A549 (cell line): ENCODE results near the gene KANTR. TPM values are rescaled to one million over a fixed set of nuclear protein-coding genes. Genes with fewer than 3 reads are reported as not detected.

Source experiments
- ATAC-seq, 2 experiments: fragments of 200-7000 bp in 1 of 2; fragments of >200 bp in 1 of 2; cut with Nextera tagmentation in 1 of 2; cut with Tn5 transposase in 1 of 2; 3 replicates each; pipeline versions ENCODE4 v1.8.0 to v1.9.1; 2018 to 2020; ENCODE audit warnings: mild to moderate bottlenecking in 1 of 2, moderate library complexity in 1 of 2
- CTCF ChIA-PET: fragments of 300-600 bp; sonication (Branson Sonifier 250); formaldehyde crosslinking; extraction: SDS; loops from one replicate; lab custom pipeline; 2021; ENCODE audit warnings: antibody characterized with exemption, inconsistent platforms; lab: Yijun Ruan, JAX
- POLR2A ChIA-PET: fragments of 350-600 bp; formaldehyde crosslinking; extraction: SDS; loops from one replicate; lab custom pipeline; 2021; ENCODE audit warnings: antibody characterized with exemption, inconsistent platforms; lab: Yijun Ruan, JAX
- DNase-seq, 2 experiments: peaks; one replicate each; pipeline versions ENCODE4 v3.0.0 to v3.0.0-alpha.2; 2011 to 2016; ENCODE audit warnings: low read depth in 1 of 2, low spot score in 1 of 2
- FAIRE-seq: peaks from 2 replicates; lab custom pipeline; 2011; peaks lifted over from hg19 to GRCh38; lab: Jason Lieb, UNC
- H3K27ac ChIP-seq, 2 experiments: fragments of >200 bp; sonication (Bioruptor Twin); formaldehyde crosslinking; 3 replicates each; pipeline ENCODE4 v1.5.1; 2016 to 2017
- H3K4me1 ChIP-seq: fragments of >200 bp; sonication (Bioruptor Twin); formaldehyde crosslinking; 3 replicates; pipeline ENCODE4 v1.6.1; 2016
- H3K4me2 ChIP-seq: fragments of >200 bp; sonication (Bioruptor Twin); formaldehyde crosslinking; 3 replicates; pipeline ENCODE4 v1.6.1; 2016
- H3K4me3 ChIP-seq: fragments of >200 bp; sonication (Bioruptor Twin); formaldehyde crosslinking; 3 replicates; pipeline ENCODE4 v1.5.1; 2016
- H3K9me3 ChIP-seq: fragments of >200 bp; sonication (Bioruptor Twin); formaldehyde crosslinking; 3 replicates; pipeline ENCODE4 v1.6.1; 2016
- CBX8 ChIP-seq: fragments of 200-600 bp; sonication (generic); IDR thresholded peaks from 2 replicates; pipeline ENCODE4 v1.6.1; 2016
- CEBPB ChIP-seq, 2 experiments: fragments of >200 bp in 1 of 2; sonication (Bioruptor Twin) in 1 of 2; formaldehyde crosslinking in 1 of 2; IDR thresholded peaks; 2 replicates each; pipeline ENCODE4 v1.6.1; 2012 to 2016
- CHD2 ChIP-seq: fragments of 150-350 bp; IDR thresholded peaks from 2 replicates; pipeline ENCODE4 v1.6.1; 2014; ENCODE audit warnings: low read length; ENCODE audit not compliant: partially characterized antibody
- CHD4 ChIP-seq: fragments of 200-600 bp; sonication (generic); IDR thresholded peaks from 2 replicates; pipeline ENCODE4 v1.6.1; 2016; ENCODE audit warnings: antibody characterized with exemption, mild to moderate bottlenecking, borderline replicate concordance
- EP300 ChIP-seq, 2 experiments: fragments of >200 bp; sonication (Bioruptor Twin); formaldehyde crosslinking; IDR thresholded peaks; 2 replicates in 1 of 2; 3 replicates in 1 of 2; pipeline ENCODE4 v1.6.1; 2016 to 2017
- FOSB ChIP-seq: fragments of 250-450 bp; sonication (Bioruptor Pico); IDR thresholded peaks from 2 replicates; pipeline ENCODE4 v1.5.0; 2020; ENCODE audit warnings: mild to moderate bottlenecking, moderate library complexity
- FOXS1 ChIP-seq: fragments of 250-450 bp; sonication (Bioruptor Pico); IDR thresholded peaks from 2 replicates; pipeline ENCODE4 v1.5.0; 2020; ENCODE audit warnings: mild to moderate bottlenecking, moderate library complexity
- GATA3 ChIP-seq: IDR thresholded peaks from 2 replicates; pipeline ENCODE4 v1.6.1; 2012; ENCODE audit warnings: borderline replicate concordance
- HDAC2 ChIP-seq: fragments of 200-600 bp; sonication (generic); IDR thresholded peaks from 2 replicates; pipeline ENCODE4 v1.6.1; 2016
- HOXA7 ChIP-seq: fragments of 250-450 bp; sonication (Bioruptor Pico); IDR thresholded peaks from 2 replicates; pipeline ENCODE4 v1.5.0; 2020; ENCODE audit warnings: mild to moderate bottlenecking, moderate library complexity
- KDM1A ChIP-seq: fragments of 200-600 bp; sonication (generic); IDR thresholded peaks from 2 replicates; pipeline ENCODE4 v1.6.1; 2016; ENCODE audit warnings: low read depth, mild to moderate bottlenecking
- KDM5A ChIP-seq: fragments of 200-600 bp; sonication (generic); IDR thresholded peaks from 2 replicates; pipeline ENCODE4 v1.6.1; 2016; ENCODE audit warnings: antibody characterized with exemption, mild to moderate bottlenecking
- MAFK ChIP-seq: fragments of 450-650 bp; IDR thresholded peaks from 2 replicates; pipeline ENCODE4 v1.6.1; 2014; ENCODE audit not compliant: partially characterized antibody
- MYC ChIP-seq: IDR thresholded peaks from 2 replicates; pipeline ENCODE4 v1.6.1; 2012; ENCODE audit warnings: mild to moderate bottlenecking, inconsistent platforms, low read length, improper control_type of control experiment, borderline replicate concordance
- PHF8 ChIP-seq: fragments of 200-600 bp; sonication (generic); IDR thresholded peaks from 2 replicates; pipeline ENCODE4 v1.6.1; 2016; ENCODE audit warnings: low read depth, mild to moderate bottlenecking, antibody characterized with exemption, moderate library complexity, borderline replicate concordance
- POLR2A ChIP-seq: IDR thresholded peaks from 2 replicates; pipeline ENCODE4 v1.6.1; 2012; ENCODE audit warnings: mild to moderate bottlenecking, low read length
- POLR2AphosphoS2 ChIP-seq: conservative IDR thresholded peaks from 2 replicates; pipeline ENCODE4 v1.6.1; 2012; ENCODE audit warnings: low read length, improper control_type of control experiment, inconsistent platforms
- RAD21 ChIP-seq, 2 experiments: fragments of >200 bp in 1 of 2; sonication (Bioruptor Twin) in 1 of 2; formaldehyde crosslinking in 1 of 2; IDR thresholded peaks in 1 of 2; conservative IDR thresholded peaks in 1 of 2; 2 replicates in 1 of 2; 3 replicates in 1 of 2; pipeline ENCODE4 v1.6.1; 2012 to 2018; ENCODE audit warnings: inconsistent platforms in 1 of 2
- RFX5 ChIP-seq: fragments of 450-650 bp; IDR thresholded peaks from 2 replicates; pipeline ENCODE4 v1.7.1; 2014; ENCODE audit warnings: antibody characterized with exemption, mild to moderate bottlenecking, moderate library complexity
- SMC3 ChIP-seq: fragments of >200 bp; sonication (Bioruptor Twin); formaldehyde crosslinking; IDR thresholded peaks from 3 replicates; pipeline ENCODE4 v1.6.1; 2018; ENCODE audit warnings: inconsistent platforms
- SREBF2 ChIP-seq: fragments of 450-650 bp; IDR thresholded peaks from 2 replicates; pipeline ENCODE4 v1.6.1; 2014; ENCODE audit warnings: mild to moderate bottlenecking, moderate library complexity
- ZSCAN20 ChIP-seq: fragments of 250-450 bp; sonication (Bioruptor Pico); IDR thresholded peaks from 2 replicates; pipeline ENCODE4 v1.8.0; 2022; ENCODE audit warnings: mild to moderate bottlenecking, moderate library complexity
- WGBS: methylation state at CpG from one replicate; pipeline ENCODE4 v1.1.6; 2017; ENCODE audit errors: missing lambda C conversion rate; 5-methylcytosine and 5-hydroxymethylcytosine counted together
- polyA plus RNA-seq, 4 experiments: library from polyadenylated mRNA; depleted of rRNA in 3 of 4; stranded (reverse); fragments of >200 nt; fragmentation: RNase III in 1 of 4; extraction: RNeasy Plus Mini Kit Qiagen cat#74134 plus additional on column Dnase treatment in 1 of 4; gene quantifications; 2 replicates in 3 of 4; 3 replicates in 1 of 4; pipeline ENCODE4 v1.2.3, GENCODE V29; 2011 to 2017
- TF ChIP-seq, protein P1 (sequence below): fragments of >200 bp; sonication (Bioruptor Twin); formaldehyde crosslinking; IDR thresholded peaks from 2 replicates; pipeline ENCODE4 v1.6.1; 2016
- TF ChIP-seq, protein P2 (sequence below): fragments of 250-450 bp; sonication (Bioruptor Pico); IDR thresholded peaks from 2 replicates; pipeline ENCODE4 v1.5.0; 2021; ENCODE audit warnings: mild to moderate bottlenecking, moderate library complexity, borderline replicate concordance
- TF ChIP-seq, protein P3 (sequence below): fragments of >200 bp; sonication (Bioruptor Twin); formaldehyde crosslinking; IDR thresholded peaks from 3 replicates; pipeline ENCODE4 v1.6.1; 2016
- TF ChIP-seq, protein P4 (sequence below): fragments of >200 bp; sonication (Bioruptor Twin); formaldehyde crosslinking; IDR thresholded peaks from 3 replicates; pipeline ENCODE4 v1.5.1; 2016
- TF ChIP-seq, protein P5 (sequence below): IDR thresholded peaks from 2 replicates; pipeline ENCODE4 v1.6.1; 2012
- TF ChIP-seq, protein P6 (sequence below): fragments of 250-450 bp; sonication (Bioruptor Pico); IDR thresholded peaks from 2 replicates; pipeline ENCODE4 v1.5.0; 2020; ENCODE audit warnings: low read depth, mild to moderate bottlenecking, moderate library complexity

Gene KANTR
- polyA plus RNA-seq, 2 of the 4 experiments (the other 2 are of a cell fraction), result 3.3 to 5.7 TPM

DNA sequence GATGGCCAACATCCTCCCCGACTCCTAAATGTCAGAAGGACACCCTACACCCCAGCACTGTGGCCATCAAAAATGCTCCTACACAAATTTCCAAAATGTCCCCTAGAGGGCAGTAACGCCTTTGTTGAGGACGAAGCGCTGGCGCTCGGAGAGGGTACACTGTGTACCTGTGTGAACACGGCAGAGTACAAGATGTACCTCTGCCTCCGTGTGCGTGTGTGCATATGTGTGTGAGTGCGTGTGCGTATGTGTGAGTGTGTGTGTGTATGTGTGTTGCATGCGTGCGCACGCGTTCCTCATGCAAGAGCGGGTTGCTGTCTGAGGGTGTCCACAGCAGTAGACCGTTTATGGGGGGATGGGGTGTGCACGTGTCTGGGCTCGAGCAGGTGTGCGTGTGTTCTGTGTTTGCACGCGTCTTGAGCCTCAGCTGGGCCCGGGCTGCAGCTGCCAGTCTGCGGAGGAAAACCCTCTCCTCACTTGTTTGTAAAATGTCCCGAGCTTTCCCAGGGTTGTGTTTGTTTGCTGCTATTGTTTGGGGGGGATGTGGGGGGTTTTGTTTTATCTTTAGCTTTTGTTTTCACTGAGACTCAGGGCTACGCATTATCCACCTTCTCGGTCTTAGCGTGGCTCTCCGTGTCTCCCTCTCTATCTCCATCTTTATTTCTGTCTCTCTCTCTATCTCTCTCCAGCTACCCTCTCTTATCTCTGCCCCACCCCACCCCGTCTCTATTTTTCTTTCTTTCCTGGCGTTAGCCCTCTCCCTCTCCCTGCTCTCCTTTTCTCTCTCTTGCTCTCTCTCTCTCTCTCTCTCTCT lies 22.1 kb upstream of the KANTR start:
- DNase-seq, result peak; percentile 56 to 76
- WGBS, result 2% methylated on average over 27 of the region's 31 CpGs

DNA sequence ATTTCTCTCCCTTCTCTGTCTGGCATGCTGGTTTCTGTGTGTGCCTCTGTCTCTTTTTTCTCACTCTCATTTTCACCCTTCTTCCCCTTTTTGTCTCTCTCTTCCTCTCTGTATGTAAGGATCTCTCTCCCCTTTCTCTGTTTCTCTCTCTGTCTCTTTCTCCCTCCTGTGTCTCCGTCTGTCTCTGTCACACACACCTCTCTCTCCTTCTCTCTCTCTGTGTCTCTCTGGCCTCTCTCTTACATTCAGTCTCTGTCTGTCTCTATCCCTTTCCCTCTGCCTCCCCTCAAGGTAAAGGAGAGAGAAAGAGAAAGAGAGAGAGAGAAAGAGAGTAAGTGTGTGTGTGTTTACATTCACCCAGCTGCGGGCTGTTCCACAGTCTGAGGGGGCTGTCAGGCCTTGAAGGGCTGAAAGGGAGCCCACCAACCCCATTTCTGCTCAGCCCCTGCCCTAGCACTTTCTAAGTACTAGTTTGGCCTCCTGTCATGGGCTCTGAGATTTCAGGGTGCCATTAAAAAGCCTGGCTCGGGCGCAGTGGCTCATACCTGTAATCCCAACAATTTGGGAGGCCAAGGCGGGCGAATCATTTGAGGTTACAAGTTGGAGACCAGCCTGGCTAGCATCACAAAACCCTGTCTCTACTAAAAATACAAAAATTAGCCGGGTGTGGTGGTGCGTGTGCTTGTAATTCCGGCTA lies 21.4 kb upstream of the KANTR start:
- DNase-seq, result no peak
- peak overlapping the region; percentile 77 for H3K4me2 ChIP-seq
- TF ChIP-seq, protein P1, sequence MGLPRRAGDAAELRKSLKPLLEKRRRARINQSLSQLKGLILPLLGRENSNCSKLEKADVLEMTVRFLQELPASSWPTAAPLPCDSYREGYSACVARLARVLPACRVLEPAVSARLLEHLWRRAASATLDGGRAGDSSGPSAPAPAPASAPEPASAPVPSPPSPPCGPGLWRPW, result no peak
- TF ChIP-seq RFX5 (no peak), POLR2A (no peak), HDAC2 (no peak), MYC (no peak), HOXA7 (CRISPR knock-in tag) (no peak), CHD4 (no peak), FOXS1 (no peak), ZSCAN20 (CRISPR knock-in tag) (no peak), KDM5A (no peak), FOSB (CRISPR knock-in tag) (no peak), CEBPB (IDR thresholded peaks at IDR 0.05) (no peak), MAFK (no peak), GATA3 (no peak), POLR2AphosphoS2 (no peak)
- TF ChIP-seq, protein P2, sequence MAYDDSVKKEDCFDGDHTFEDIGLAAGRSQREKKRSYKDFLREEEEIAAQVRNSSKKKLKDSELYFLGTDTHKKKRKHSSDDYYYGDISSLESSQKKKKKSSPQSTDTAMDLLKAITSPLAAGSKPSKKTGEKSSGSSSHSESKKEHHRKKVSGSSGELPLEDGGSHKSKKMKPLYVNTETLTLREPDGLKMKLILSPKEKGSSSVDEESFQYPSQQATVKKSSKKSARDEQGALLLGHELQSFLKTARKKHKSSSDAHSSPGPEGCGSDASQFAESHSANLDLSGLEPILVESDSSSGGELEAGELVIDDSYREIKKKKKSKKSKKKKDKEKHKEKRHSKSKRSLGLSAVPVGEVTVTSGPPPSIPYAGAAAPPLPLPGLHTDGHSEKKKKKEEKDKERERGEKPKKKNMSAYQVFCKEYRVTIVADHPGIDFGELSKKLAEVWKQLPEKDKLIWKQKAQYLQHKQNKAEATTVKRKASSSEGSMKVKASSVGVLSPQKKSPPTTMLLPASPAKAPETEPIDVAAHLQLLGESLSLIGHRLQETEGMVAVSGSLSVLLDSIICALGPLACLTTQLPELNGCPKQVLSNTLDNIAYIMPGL (CRISPR knock-in tag), result no peak
- TF ChIP-seq, protein P3, sequence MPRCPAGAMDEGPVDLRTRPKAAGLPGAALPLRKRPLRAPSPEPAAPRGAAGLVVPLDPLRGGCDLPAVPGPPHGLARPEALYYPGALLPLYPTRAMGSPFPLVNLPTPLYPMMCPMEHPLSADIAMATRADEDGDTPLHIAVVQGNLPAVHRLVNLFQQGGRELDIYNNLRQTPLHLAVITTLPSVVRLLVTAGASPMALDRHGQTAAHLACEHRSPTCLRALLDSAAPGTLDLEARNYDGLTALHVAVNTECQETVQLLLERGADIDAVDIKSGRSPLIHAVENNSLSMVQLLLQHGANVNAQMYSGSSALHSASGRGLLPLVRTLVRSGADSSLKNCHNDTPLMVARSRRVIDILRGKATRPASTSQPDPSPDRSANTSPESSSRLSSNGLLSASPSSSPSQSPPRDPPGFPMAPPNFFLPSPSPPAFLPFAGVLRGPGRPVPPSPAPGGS, result no peak
- H3K9me3 ChIP-seq, result no peaks in the 10 kb centered on the region
- peak overlapping the region; percentile 55 for H3K4me3 ChIP-seq
- H3K4me1 ChIP-seq, result peaks cover 15% of the 10 kb centered on the region; the same call in 2 of the 3 replicates
- peak overlapping the region; percentile 65 to 74; a peak in 5 of 6 replicates for H3K27ac ChIP-seq
- ATAC-seq, result peak; percentile 44 to 57; a peak in 5 of 6 replicates
- POLR2A ChIA-PET, result interaction anchor here (2.9 kb wide), 1 partner anchor 9 kb away, joined by 30 read pairs; the partner anchor contains the start of gene TSPYL2
- CTCF ChIA-PET, result interaction anchor here (0.6 to 4.2 kb wide), 11 partner anchors 10 to 277 kb away, joined by 3 to 28 read pairs (median 4); no protein-coding TSS in a partner anchor
- WGBS, result 58% methylated on average over 9 of the region's 9 CpGs
- FAIRE-seq, result no peak

More for the DNA sequence above, 22.1 kb upstream of the KANTR start:
- Histone ChIP-seq H3K27ac (peak overlapping the region; percentile 65 to 74; a peak in 5 of 6 replicates), H3K4me1 (peaks cover 15% of the 10 kb centered on the region; the same call in 2 of the 3 replicates), H3K4me3 (peak overlapping the region; percentile 55)
- POLR2A ChIA-PET, result interaction anchor here (2.9 kb wide), 1 partner anchor 10 kb away, joined by 30 read pairs; the partner anchor contains the start of gene TSPYL2
- TF ChIP-seq EP300 (IDR thresholded peaks at IDR 0.05) (no peak), RAD21 (conservative IDR thresholded peaks at IDR 0.05 in 1 of 2, IDR thresholded peaks at IDR 0.05 in 1 of 2) (peak; percentile 78 to 80), CBX8 (no peak), KDM5A (no peak), SREBF2 (no peak), CHD2 (no peak), KDM1A (no peak), ZSCAN20 (CRISPR knock-in tag) (no peak), PHF8 (no peak), SMC3 (peak; percentile 50; the same call in 2 of the 3 replicates), MYC (no peak)
- TF ChIP-seq, protein P4, sequence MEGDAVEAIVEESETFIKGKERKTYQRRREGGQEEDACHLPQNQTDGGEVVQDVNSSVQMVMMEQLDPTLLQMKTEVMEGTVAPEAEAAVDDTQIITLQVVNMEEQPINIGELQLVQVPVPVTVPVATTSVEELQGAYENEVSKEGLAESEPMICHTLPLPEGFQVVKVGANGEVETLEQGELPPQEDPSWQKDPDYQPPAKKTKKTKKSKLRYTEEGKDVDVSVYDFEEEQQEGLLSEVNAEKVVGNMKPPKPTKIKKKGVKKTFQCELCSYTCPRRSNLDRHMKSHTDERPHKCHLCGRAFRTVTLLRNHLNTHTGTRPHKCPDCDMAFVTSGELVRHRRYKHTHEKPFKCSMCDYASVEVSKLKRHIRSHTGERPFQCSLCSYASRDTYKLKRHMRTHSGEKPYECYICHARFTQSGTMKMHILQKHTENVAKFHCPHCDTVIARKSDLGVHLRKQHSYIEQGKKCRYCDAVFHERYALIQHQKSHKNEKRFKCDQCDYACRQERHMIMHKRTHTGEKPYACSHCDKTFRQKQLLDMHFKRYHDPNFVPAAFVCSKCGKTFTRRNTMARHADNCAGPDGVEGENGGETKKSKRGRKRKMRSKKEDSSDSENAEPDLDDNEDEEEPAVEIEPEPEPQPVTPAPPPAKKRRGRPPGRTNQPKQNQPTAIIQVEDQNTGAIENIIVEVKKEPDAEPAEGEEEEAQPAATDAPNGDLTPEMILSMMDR, result peak; percentile 78
- TF ChIP-seq, protein P5, sequence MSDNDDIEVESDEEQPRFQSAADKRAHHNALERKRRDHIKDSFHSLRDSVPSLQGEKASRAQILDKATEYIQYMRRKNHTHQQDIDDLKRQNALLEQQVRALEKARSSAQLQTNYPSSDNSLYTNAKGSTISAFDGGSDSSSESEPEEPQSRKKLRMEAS, result peak; percentile 90
- TF ChIP-seq, protein P1, result no peak
- TF ChIP-seq, protein P6, sequence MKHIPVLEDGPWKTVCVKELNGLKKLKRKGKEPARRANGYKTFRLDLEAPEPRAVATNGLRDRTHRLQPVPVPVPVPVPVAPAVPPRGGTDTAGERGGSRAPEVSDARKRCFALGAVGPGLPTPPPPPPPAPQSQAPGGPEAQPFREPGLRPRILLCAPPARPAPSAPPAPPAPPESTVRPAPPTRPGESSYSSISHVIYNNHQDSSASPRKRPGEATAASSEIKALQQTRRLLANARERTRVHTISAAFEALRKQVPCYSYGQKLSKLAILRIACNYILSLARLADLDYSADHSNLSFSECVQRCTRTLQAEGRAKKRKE (CRISPR knock-in tag), result no peak
- TF ChIP-seq, all 56 proteins: peak for 4
- CTCF ChIA-PET, result interaction anchor here (0.6 to 4.2 kb wide), 12 partner anchors 9 to 278 kb away, joined by 3 to 28 read pairs (median 4); partner anchors contain the start of gene TSPYL2
- FAIRE-seq, result peak; percentile 99
- ATAC-seq, result peak; percentile 78 to 90
- H3K4me2 ChIP-seq, result peak overlapping the region; percentile 77
- no peaks in the 10 kb centered on the region for H3K9me3 ChIP-seq
